ENCODE measurements around the gene MYO3B. TPM values are rescaled to one million over a fixed set of nuclear protein-coding genes. Genes with fewer than 3 reads are reported as not detected.

MYO3B gene
- total and polyA plus RNA-seq, 2 donors (not counting 3 experiments of a cell fraction or from before 2014, with no cell fraction given), result 0.03 TPM; not detected in 1

GRCh38 chr2:170386554-170386953 lies 208.6 kb downstream of the MYO3B start:
- H2AFZ ChIP-seq (ENCODE audit: low read depth, low read length), result no peak overlapping the region
- no peaks in the 10 kb centered on the region for H3K9me1 ChIP-seq (replicated peaks; ENCODE audit: control insufficient read depth, extremely low read depth, insufficient read depth, low read length)
- BruUV-seq (replicated peaks), result no TSS peak
- no peaks in the 10 kb centered on the region for H3K36me3 ChIP-seq (ENCODE audit: control insufficient read depth in 2 of 2, extremely low read depth in 1 of 2, insufficient read depth in 2 of 2, low read length in 2 of 2)
- POLR2A ChIA-PET, result no interaction called here
- no peak for FAIRE-seq
- no peaks in the 10 kb centered on the region for H3K9me3 ChIP-seq (replicated peaks; ENCODE audit: control insufficient read depth, insufficient read depth, low read length)
- no peaks in the 10 kb centered on the region for H3K4me1 ChIP-seq (ENCODE audit: control insufficient read depth, extremely low read depth, insufficient read depth, low read length)
- peaks cover 4 to 16% of the 10 kb centered on the region in 2 experiments for H3K27me3 ChIP-seq (ENCODE audit: control insufficient read depth in 2 of 2, insufficient read depth in 2 of 2, low read length in 2 of 2)
- H4K20me1 ChIP-seq (replicated peaks; ENCODE audit: control insufficient read depth, extremely low read depth, insufficient read depth, low read length), result no peaks in the 10 kb centered on the region
- H3K79me2 ChIP-seq (ENCODE audit: control insufficient read depth, insufficient read depth, low read length), result no peaks in the 10 kb centered on the region
- DNase-seq (ENCODE audit: low read depth, low spot score), result no peak
- intact Hi-C loops (cut with micrococcal nuclease) (no loop called here), dilution Hi-C loops (cut with MboI; ENCODE audit: extremely low pct_ligation_motif_present, low sequenced_read_pairs) (no loop called here)
- no peak overlapping the region for H3K4me3 ChIP-seq (replicated peaks in 1 of 3; ENCODE audit: insufficient read depth in 1 of 3, low read depth in 1 of 3, low read length in 3 of 3)
- no peak overlapping the region for H3K4me2 ChIP-seq (ENCODE audit: insufficient read depth, low read length)
- CTCF ChIA-PET, result no interaction called here
- TF ChIP-seq MAX (IDR thresholded peaks at IDR 0.05; ENCODE audit: insufficient read depth, insufficient read length), result no peak
- TF ChIP-seq GATA2 (IDR thresholded peaks at IDR 0.05; ENCODE audit: insufficient read depth, insufficient read length, low read depth, low read length), result no peak
- no peak overlapping the region for H3K27ac ChIP-seq (ENCODE audit: insufficient read depth, low read depth, low read length)
- H3K9ac ChIP-seq (replicated peaks; ENCODE audit: extremely low read depth, insufficient read depth, low read length), result no peak overlapping the region

- no TSS peak for BruUV-seq (replicated peaks)
- no peaks in the 10 kb centered on the region for H3K36me3 ChIP-seq (ENCODE audit: control insufficient read depth in 2 of 2, extremely low read depth in 1 of 2, insufficient read depth in 2 of 2, low read length in 2 of 2)
- no peaks in the 10 kb centered on the region for H3K4me1 ChIP-seq (ENCODE audit: control insufficient read depth, extremely low read depth, insufficient read depth, low read length)
- H3K4me2 ChIP-seq (ENCODE audit: insufficient read depth, low read length), result no peak overlapping the region
- no peak for TF ChIP-seq MYC (IDR thresholded peaks at IDR 0.05; ENCODE audit: low read depth, low read length)
- no peak overlapping the region for H2AFZ ChIP-seq (ENCODE audit: low read depth, low read length)
- no peak overlapping the region for H3K9ac ChIP-seq (replicated peaks; ENCODE audit: extremely low read depth, insufficient read depth, low read length)
- dilution Hi-C loops (cut with MboI; ENCODE audit: extremely low pct_ligation_motif_present, low sequenced_read_pairs) (no loop called here), intact Hi-C loops (cut with micrococcal nuclease) (no loop called here)
- H3K79me2 ChIP-seq (ENCODE audit: control insufficient read depth, insufficient read depth, low read length), result no peaks in the 10 kb centered on the region
- no peaks in the 10 kb centered on the region for H3K9me1 ChIP-seq (replicated peaks; ENCODE audit: control insufficient read depth, extremely low read depth, insufficient read depth, low read length)
- no peaks in the 10 kb centered on the region for H4K20me1 ChIP-seq (replicated peaks; ENCODE audit: control insufficient read depth, extremely low read depth, insufficient read depth, low read length)
- H3K4me3 ChIP-seq (replicated peaks in 1 of 3; ENCODE audit: insufficient read depth in 1 of 3, low read depth in 1 of 3, low read length in 3 of 3), result no peak overlapping the region
- no peak overlapping the region for H3K27ac ChIP-seq (ENCODE audit: insufficient read depth, low read depth, low read length)
- ChIA-PET POLR2A (no interaction called here), CTCF (interaction anchor here (0.7 to 2.3 kb wide), 6 partner anchors 11 to 425 kb away, joined by 3 to 9 read pairs (median 4); no protein-coding TSS in a partner anchor)
- H3K27me3 ChIP-seq (ENCODE audit: control insufficient read depth in 2 of 2, insufficient read depth in 2 of 2, low read length in 2 of 2), result peaks cover 8 to 15% of the 10 kb centered on the region in 2 experiments
- no peaks in the 10 kb centered on the region for H3K9me3 ChIP-seq (replicated peaks; ENCODE audit: control insufficient read depth, insufficient read depth, low read length)
- FAIRE-seq (no peak), DNase-seq (ENCODE audit: low read depth, low spot score) (no peak)
Observed at GRCh38 chr2:170391018-170391417, 213.1 kb downstream of the MYO3B start.
